Progenitor cell of endocrine pancreas (in vitro differentiated cells): ENCODE results near the gene TTC28. TPM values are rescaled to one million over a fixed set of nuclear protein-coding genes. Genes with fewer than 3 reads are reported as not detected.

ENCODE experiments used
- DNase-seq: peaks from one replicate; pipeline ENCODE4 v3.0.0; 2021; ENCODE audit warnings: low spot score; ENCODE audit not compliant: unreplicated experiment
- H3K27ac Mint-ChIP-seq: 2 replicates; pipeline ENCODE4 v1.8.0; 2021; ENCODE audit warnings: mild to moderate bottlenecking, moderate library complexity, mixed read lengths
- H3K27me3 Mint-ChIP-seq: 2 replicates; pipeline ENCODE4 v1.8.0; 2021; ENCODE audit warnings: mixed read lengths
- H3K36me3 Mint-ChIP-seq: 2 replicates; pipeline ENCODE4 v1.8.0; 2022; ENCODE audit warnings: mixed read lengths; ENCODE audit not compliant: insufficient read depth
- H3K4me1 Mint-ChIP-seq: 2 replicates; pipeline ENCODE4 v1.8.0; 2021; ENCODE audit warnings: low read depth, mixed read lengths
- H3K4me3 Mint-ChIP-seq: 2 replicates; pipeline ENCODE4 v1.8.0; 2021; ENCODE audit warnings: low read depth, mild to moderate bottlenecking, moderate library complexity, mixed read lengths
- H3K9me3 Mint-ChIP-seq: 2 replicates; pipeline ENCODE4 v1.8.0; 2021; ENCODE audit warnings: low read depth, mixed read lengths
- total RNA-seq: library from RNA; stranded (reverse); gene quantifications from 2 replicates; pipeline ENCODE4 v1.2.1, GENCODE V29; 2021
- TF ChIP-seq, protein P1 (sequence below): fragments of 200-600 bp; sonication (generic); IDR thresholded peaks from one replicate; pipeline ENCODE4 v1.5.0; 2021; ENCODE audit warnings: antibody characterized with exemption, mild to moderate bottlenecking; ENCODE audit not compliant: unreplicated experiment

The TTC28 gene
- total RNA-seq, 1 donor from 2014 or later: 35.2 TPM

DNA sequence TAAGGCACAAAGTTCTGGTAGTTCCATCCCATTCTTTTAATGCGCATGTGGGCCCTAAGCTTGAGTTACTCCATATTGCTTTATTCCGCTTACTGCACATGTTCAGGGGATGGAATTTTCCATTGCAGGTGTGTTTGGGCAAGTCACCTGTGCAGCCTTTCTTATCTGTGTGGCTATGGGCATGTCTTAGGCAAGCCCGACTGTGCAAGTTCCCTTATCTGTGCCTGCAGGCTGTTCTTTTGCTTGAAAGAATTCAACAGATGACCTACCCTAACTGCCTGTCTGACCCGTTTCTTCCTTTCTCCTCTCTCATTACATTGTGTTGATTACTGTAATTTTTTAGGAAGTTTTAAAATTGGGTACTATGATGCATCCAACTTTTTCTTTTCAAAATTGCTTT is 363.6 kb downstream of the TTC28 start:
- Mint-ChIP-seq H3K9me3 (peaks cover 32% of the 10 kb centered on the region), H3K27ac (no peak overlapping the region), H3K4me1 (peaks cover 5% of the 10 kb centered on the region), H3K4me3 (no peak overlapping the region), H3K27me3 (no peaks in the 10 kb centered on the region), H3K36me3 (peaks cover 24% of the 10 kb centered on the region)
- TF ChIP-seq, protein P1, sequence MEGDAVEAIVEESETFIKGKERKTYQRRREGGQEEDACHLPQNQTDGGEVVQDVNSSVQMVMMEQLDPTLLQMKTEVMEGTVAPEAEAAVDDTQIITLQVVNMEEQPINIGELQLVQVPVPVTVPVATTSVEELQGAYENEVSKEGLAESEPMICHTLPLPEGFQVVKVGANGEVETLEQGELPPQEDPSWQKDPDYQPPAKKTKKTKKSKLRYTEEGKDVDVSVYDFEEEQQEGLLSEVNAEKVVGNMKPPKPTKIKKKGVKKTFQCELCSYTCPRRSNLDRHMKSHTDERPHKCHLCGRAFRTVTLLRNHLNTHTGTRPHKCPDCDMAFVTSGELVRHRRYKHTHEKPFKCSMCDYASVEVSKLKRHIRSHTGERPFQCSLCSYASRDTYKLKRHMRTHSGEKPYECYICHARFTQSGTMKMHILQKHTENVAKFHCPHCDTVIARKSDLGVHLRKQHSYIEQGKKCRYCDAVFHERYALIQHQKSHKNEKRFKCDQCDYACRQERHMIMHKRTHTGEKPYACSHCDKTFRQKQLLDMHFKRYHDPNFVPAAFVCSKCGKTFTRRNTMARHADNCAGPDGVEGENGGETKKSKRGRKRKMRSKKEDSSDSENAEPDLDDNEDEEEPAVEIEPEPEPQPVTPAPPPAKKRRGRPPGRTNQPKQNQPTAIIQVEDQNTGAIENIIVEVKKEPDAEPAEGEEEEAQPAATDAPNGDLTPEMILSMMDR: no peak
- DNase-seq: no peak

DNA sequence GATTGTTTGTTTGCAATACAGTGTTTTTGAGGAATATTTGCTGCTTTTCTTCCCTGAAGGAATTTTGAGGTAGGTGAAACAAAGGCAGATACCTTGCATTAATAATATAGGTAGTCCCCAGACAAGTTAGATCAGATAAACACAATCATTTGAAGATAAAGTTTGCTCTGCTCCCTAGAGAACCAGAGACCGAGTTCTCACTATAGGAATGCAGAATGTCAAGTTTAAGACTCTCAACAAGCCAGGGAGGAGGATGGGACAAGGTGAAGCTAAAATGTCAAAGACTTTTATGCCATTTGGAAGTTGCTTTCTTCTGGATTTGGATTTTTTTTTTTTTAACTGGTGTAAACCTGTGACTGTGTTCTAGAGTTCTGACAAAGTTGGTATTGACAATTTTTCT is 364.7 kb downstream of the TTC28 start:
- Mint-ChIP-seq H3K9me3 (peaks cover 32% of the 10 kb centered on the region), H3K27ac (no peak overlapping the region), H3K36me3 (peaks cover 24% of the 10 kb centered on the region), H3K4me3 (no peak overlapping the region), H3K27me3 (no peaks in the 10 kb centered on the region), H3K4me1 (peaks cover 5% of the 10 kb centered on the region)
- TF ChIP-seq, protein P1: no peak
- DNase-seq: no peak

DNA sequence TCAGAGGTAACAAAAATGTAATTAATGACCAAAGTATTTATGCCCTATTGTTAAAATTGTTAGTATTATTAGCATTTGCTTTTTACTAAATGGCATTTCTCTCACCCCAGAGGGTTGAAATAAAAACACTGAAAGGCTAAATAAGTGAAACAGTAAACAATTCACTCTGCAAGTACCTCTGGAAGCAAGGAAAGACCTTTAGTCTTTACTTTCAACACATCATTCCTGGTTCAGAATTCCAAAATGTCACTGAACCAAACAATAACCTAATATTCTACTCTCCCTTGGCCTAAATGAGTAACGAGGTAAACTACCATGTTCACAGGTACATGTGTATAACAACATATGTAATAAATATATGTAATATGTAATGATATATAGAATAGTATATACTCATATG is 369.3 kb downstream of the TTC28 start:
- peaks cover 16% of the 10 kb centered on the region for H3K36me3 Mint-ChIP-seq
- TF ChIP-seq, protein P1: no peak
- no peaks in the 10 kb centered on the region for H3K27me3 Mint-ChIP-seq
- H3K4me3 Mint-ChIP-seq: no peak overlapping the region
- peaks cover 24% of the 10 kb centered on the region for H3K9me3 Mint-ChIP-seq
- peaks cover 11% of the 10 kb centered on the region for H3K4me1 Mint-ChIP-seq
- DNase-seq: no peak
- no peak overlapping the region for H3K27ac Mint-ChIP-seq

DNA sequence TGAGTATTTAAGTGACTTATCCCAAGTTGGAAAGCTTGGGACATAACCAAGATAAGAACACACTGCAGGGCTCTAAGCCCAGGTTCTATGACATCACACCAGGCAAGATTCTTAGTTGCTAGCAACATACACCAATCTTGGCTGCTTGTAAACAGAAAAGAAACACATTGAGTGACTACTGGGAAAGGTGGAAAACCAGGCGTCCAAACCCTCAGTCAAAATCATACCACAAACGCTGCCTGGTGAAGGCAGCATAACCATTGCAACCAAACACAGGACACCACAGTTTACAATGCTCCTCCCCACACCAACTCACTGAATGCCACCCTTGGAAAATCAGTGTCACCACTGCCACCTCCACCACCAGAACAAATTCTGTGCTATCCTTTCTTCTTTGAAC is 379.9 kb downstream of the TTC28 start:
- TF ChIP-seq, protein P1: no peak
- H3K36me3 Mint-ChIP-seq: no peaks in the 10 kb centered on the region
- H3K4me1 Mint-ChIP-seq: peaks cover 39% of the 10 kb centered on the region
- no peaks in the 10 kb centered on the region for H3K9me3 Mint-ChIP-seq
- no peaks in the 10 kb centered on the region for H3K27me3 Mint-ChIP-seq
- H3K27ac Mint-ChIP-seq: peak overlapping the region; percentile 56
- no peak overlapping the region for H3K4me3 Mint-ChIP-seq
- no peak for DNase-seq

DNA sequence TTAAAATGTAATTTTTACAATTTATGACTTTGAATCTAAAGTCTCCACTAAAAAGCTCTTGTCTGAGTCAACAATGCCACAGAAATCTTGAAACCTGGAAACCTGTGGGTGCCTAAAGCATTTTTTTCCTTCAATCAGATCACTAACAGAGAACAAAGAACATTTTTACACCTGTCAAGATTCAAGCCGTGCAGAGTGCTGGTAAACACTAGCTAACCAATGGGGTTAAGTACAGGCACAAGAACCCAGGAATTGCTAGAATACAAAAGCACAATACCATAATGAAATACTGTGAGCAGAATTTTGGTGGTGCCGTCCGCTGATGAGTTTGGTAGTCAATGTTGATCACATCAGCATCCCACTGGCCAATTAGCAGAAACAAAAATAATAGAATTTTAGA is 380.3 kb downstream of the TTC28 start:
- Mint-ChIP-seq H3K36me3 (no peaks in the 10 kb centered on the region), H3K4me3 (peak overlapping the region; percentile 4), H3K27ac (peak overlapping the region; percentile 89), H3K27me3 (no peaks in the 10 kb centered on the region), H3K4me1 (peaks cover 39% of the 10 kb centered on the region), H3K9me3 (no peaks in the 10 kb centered on the region)
- TF ChIP-seq, protein P1: no peak
- DNase-seq: no peak
